Retinal pigment epithelial cell (primary cell): ENCODE measurements around the gene ZNF165.
"Not testable (repeated sequence)": the region's sequence is repeated elsewhere in the genome, so short reads cannot be mapped to it uniquely, and the experiment has no call there.

ENCODE experiments used
- DNase-seq: peaks from one replicate; pipeline ENCODE4 v3.0.0-alpha.2; 2010; ENCODE audit warnings: low read depth
- H3K4me3 ChIP-seq: 2 replicates; pipeline ENCODE4 v1.5.1; 2011; ENCODE audit warnings: mild to moderate bottlenecking, low read length, control low read depth, moderate library complexity
- TF ChIP-seq, protein P1 (sequence below): conservative IDR thresholded peaks from 2 replicates; pipeline ENCODE4 v1.5.1; 2011; ENCODE audit warnings: low read depth, low read length, control low read depth, inconsistent platforms

Gene ZNF165

DNA sequence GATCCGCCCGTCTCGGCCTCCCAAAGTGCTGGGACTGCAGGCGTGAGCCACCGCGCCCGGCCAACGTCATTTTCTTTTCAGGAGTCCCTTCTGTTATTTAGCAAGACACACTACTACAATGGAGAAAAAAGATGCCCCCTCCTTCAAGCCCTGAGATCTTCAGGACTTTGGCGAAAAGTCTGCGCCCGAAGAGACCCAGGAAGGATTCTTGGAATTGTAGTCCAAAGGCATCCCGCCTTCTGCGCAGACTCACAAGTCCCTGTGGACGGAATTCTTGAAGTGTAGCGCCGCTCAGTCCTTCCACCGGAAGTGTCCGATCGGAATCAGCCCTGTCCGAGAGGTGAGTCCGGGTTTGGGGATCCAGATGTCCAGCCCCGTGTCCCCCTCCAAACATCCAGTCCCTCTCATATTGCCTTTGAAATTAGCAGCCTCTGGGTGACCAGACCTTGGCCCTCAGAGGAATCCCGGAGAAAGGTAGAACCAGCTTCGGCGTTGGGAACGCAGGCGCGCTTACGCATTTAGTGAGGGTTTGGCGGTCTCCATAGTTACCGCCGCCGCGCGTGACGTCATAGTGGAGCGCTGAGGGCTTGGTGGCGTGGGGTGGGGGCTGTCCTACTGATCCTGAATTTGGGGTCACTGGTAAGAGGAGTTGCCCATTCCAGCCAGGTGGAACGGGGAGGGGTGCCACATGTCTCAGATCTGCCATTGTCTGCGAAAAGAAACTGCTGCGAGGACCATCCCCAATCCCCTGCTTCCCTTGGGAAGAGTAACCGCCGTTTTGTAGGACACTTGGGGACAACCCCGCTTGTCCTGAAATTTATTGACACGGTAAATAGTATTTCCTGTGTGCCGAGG is 490 bp downstream of the ZNF165 start:
- TF ChIP-seq, protein P1, sequence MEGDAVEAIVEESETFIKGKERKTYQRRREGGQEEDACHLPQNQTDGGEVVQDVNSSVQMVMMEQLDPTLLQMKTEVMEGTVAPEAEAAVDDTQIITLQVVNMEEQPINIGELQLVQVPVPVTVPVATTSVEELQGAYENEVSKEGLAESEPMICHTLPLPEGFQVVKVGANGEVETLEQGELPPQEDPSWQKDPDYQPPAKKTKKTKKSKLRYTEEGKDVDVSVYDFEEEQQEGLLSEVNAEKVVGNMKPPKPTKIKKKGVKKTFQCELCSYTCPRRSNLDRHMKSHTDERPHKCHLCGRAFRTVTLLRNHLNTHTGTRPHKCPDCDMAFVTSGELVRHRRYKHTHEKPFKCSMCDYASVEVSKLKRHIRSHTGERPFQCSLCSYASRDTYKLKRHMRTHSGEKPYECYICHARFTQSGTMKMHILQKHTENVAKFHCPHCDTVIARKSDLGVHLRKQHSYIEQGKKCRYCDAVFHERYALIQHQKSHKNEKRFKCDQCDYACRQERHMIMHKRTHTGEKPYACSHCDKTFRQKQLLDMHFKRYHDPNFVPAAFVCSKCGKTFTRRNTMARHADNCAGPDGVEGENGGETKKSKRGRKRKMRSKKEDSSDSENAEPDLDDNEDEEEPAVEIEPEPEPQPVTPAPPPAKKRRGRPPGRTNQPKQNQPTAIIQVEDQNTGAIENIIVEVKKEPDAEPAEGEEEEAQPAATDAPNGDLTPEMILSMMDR: no peak
- H3K4me3 ChIP-seq: peak overlapping the region; percentile 98
- DNase-seq: peak; percentile 93

DNA sequence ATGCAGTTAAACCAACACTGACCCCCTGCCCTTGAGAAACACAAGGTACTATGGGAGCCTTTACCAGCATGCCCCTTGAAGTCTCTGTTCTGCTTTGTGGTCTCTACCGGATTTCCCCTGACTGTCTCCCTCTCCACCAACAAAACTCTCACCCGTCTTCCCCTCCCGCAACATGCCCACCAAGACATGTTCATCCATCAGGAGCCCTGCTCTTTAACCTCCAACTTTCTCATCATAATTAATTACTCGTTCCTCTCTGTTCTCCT is 1.1 kb downstream of the ZNF165 start:
- H3K4me3 ChIP-seq: peak overlapping the region; percentile 98
- DNase-seq: no peak
- TF ChIP-seq, protein P1: no peak

DNA sequence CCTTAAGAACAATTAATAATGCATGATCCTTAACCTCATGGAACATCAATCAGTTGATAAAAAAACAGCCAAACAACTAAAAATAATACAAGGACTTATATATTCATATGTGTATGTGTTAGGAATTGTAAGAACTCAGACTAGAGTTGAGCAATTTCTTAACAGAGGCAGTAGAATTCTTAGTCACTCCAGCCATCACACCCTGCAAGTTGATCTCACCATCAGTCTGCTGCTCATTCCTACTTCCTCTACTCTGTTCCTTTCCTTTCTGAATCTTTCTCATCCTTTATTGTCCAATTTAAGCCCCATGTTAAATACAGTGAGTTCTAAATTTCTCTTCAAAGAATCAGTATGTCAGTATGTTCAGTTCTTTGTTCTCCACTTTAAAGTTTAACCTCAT is 2.6 kb downstream of the ZNF165 start:
- DNase-seq: no peak
- TF ChIP-seq, protein P1: no peak
- H3K4me3 ChIP-seq: no peak overlapping the region

DNA sequence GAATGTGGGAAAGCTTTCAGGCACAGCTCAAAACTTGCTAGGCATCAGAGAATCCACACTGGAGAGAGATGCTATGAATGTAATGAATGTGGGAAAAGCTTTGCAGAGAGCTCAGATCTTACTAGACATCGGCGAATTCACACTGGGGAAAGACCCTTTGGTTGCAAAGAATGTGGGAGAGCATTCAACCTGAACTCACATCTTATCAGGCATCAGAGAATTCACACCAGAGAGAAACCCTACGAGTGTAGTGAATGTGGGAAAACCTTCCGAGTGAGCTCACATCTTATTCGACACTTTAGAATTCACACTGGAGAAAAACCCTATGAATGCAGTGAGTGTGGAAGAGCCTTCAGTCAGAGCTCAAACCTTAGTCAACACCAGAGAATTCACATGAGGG is 8.7 kb downstream of the ZNF165 start:
- TF ChIP-seq, protein P1: no peak
- H3K4me3 ChIP-seq: no peak overlapping the region

DNA sequence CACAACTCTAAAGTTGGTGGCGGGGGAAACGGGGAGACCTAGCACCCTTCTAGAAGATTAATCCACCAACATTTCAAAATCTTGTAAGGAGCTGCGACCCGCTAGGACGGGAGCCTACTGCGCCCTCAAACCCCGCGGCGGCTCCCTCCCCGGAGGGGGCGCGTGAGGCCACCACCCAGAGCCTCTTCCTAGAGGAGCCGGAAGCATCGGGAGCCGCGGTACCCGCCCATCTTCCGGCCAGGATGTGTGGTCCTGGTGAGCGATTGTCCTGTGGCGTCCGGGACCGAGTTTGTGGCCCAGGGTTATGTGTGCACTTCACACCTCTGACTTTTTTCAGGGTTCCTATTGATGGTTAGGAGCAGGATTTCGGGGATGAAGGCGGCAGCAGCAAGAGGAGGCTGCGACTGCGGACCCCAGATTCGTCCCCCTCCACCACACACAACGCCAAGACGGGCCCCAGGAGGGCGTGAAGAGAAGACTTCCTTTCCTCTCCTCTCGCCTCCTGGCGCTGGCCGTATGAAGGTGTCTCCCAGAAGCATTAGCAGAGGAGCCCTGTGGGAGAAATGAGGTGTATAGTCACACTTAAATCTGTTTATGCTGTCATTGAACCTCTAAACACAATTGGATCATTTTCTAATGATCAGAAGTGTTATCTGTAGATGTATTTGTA is 10.7 kb downstream of the ZNF165 start:
- no peak for DNase-seq
- H3K4me3 ChIP-seq: peak overlapping the region; percentile 0
- TF ChIP-seq, protein P1: no peak

More for the DNA sequence above, 8.7 kb downstream of the ZNF165 start:
- DNase-seq: no peak

DNA sequence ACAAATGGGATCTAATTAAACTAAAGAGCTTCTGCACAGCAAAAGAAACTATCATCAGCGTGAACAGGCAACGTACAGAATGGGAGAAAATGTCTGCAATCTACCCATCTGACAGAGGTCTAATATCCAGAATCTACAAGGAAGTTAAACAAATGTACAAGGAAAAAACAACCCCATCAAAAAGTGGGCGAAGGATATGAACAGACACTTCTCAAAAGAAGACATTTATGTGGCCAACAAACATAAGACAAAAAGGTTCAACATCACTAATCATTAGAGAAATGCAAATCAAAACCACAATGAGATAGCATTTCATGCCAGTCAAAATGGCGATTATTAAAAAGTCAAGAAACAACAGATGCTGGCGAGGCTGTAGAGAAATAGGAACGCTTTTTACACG is 21.9 kb downstream of the ZNF165 start:
- not testable (repeated sequence) for H3K4me3 ChIP-seq, DNase-seq

DNA sequence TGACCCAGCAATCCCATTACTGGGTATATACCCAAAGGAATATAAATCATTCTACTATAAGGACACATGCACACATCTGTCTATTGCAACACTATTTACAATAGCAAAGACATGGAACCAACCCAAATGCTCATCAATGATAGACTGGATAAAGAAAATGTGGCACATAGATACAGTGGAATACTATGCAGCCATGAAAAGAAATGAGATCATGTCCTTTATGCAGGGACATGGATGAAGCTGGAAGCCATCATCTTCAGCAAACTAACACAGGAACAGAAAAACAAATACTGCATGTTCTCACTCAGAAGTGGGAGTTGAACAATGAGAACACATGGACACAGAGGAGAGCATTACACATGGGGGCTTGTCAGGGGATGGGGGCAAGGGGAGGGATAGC is 22.3 kb downstream of the ZNF165 start:
- DNase-seq, H3K4me3 ChIP-seq: not testable (repeated sequence)
